ENCODE data around the gene GLUD1.

- no peak for TF ChIP-seq POLR2A (IDR thresholded peaks at IDR 0.05)
- TF ChIP-seq, protein P1, sequence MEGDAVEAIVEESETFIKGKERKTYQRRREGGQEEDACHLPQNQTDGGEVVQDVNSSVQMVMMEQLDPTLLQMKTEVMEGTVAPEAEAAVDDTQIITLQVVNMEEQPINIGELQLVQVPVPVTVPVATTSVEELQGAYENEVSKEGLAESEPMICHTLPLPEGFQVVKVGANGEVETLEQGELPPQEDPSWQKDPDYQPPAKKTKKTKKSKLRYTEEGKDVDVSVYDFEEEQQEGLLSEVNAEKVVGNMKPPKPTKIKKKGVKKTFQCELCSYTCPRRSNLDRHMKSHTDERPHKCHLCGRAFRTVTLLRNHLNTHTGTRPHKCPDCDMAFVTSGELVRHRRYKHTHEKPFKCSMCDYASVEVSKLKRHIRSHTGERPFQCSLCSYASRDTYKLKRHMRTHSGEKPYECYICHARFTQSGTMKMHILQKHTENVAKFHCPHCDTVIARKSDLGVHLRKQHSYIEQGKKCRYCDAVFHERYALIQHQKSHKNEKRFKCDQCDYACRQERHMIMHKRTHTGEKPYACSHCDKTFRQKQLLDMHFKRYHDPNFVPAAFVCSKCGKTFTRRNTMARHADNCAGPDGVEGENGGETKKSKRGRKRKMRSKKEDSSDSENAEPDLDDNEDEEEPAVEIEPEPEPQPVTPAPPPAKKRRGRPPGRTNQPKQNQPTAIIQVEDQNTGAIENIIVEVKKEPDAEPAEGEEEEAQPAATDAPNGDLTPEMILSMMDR (IDR thresholded peaks at IDR 0.05), result no peak
These were observed 55.9 kb downstream of the GLUD1 start for GRCh38 chr10:87038786-87039185.
